ENCODE data around the gene BRMS1.
"Not testable (repeated sequence)": the region's sequence is repeated elsewhere in the genome, so short reads cannot be mapped to it uniquely, and the experiment has no call there.

BRMS1 gene

GRCh38 chr11:66322732-66323427 lies 22.0 kb downstream of the BRMS1 start:
- no peak for DNase-seq

- no peak for DNase-seq
Measured at GRCh38 chr11:66321606-66322005, 23.3 kb downstream of the BRMS1 start.

GRCh38 chr11:66320748-66321147 lies 24.2 kb downstream of the BRMS1 start:
- DNase-seq: not testable (repeated sequence)

- DNase-seq: not testable (repeated sequence)
Measured at GRCh38 chr11:66320289-66320688, 24.6 kb downstream of the BRMS1 start.

GRCh38 chr11:66318600-66318970 lies 26.3 kb downstream of the BRMS1 start:
- DNase-seq: no peak

- DNase-seq: peak; percentile 85
Measured at GRCh38 chr11:66317723-66318599, 26.9 kb downstream of the BRMS1 start.

- peak; percentile 15 for DNase-seq
Measured at GRCh38 chr11:66317322-66317722, 27.6 kb downstream of the BRMS1 start.

- DNase-seq: no peak
Measured at GRCh38 chr11:66316849-66317251, 28.1 kb downstream of the BRMS1 start, which contains the start of gene CD248. Gene CD248 (minus strand): TSS chr11:66317044. CDS start chr11:66317027, 17 bp downstream.

- DNase-seq: no peak
Measured at GRCh38 chr11:66315921-66316811, 28.7 kb downstream of the BRMS1 start.

- DNase-seq: no peak
Measured at GRCh38 chr11:66315498-66315885, 29.4 kb downstream of the BRMS1 start.

GRCh38 chr11:66314561-66315497 lies 30.1 kb downstream of the BRMS1 start:
- DNase-seq: no peak

- no peak for DNase-seq
Measured at GRCh38 chr11:66314186-66314501, 30.8 kb downstream of the BRMS1 start.

- DNase-seq: no peak
Measured at GRCh38 chr11:66313321-66314185, 31.4 kb downstream of the BRMS1 start.

GRCh38 chr11:66312549-66313320 lies 32.2 kb downstream of the BRMS1 start:
- peak; percentile 98 for DNase-seq

- peak; percentile 90 for DNase-seq
Measured at GRCh38 chr11:66311965-66312548, 32.8 kb downstream of the BRMS1 start.

GRCh38 chr11:66311470-66311964 lies 33.4 kb downstream of the BRMS1 start:
- no peak for DNase-seq

GRCh38 chr11:66310803-66311440 lies 34.0 kb downstream of the BRMS1 start:
- DNase-seq: not testable (repeated sequence)

GRCh38 chr11:66310324-66310723 lies 34.6 kb downstream of the BRMS1 start:
- DNase-seq: no peak

- DNase-seq: peak; percentile 37
Measured at GRCh38 chr11:66309475-66309874, 35.4 kb downstream of the BRMS1 start.
